Panc1 (cell line): ENCODE data around the gene UBQLN2. TPM values are rescaled to one million over a fixed set of nuclear protein-coding genes. Genes with fewer than 3 reads are reported as not detected.

Experiments used
- ATAC-seq: fragments of 200-7000 bp; cut with Tn5 transposase; 2 replicates; pipeline ENCODE4 v1.9.1; 2020; ENCODE audit warnings: mild to moderate bottlenecking, moderate library complexity
- BruUV-seq: library from RNA; stranded (reverse); fragments of 400-500 nt; replicated peaks from 2 replicates; lab custom pipeline; 2021; lab: Mats Ljungman, UMichigan
- CTCF ChIA-PET: fragments of 300-600 bp; sonication (Branson Sonifier 250); formaldehyde crosslinking; loops from one replicate; lab custom pipeline; 2022; ENCODE audit warnings: antibody characterized with exemption; lab: Charles Lee
- POLR2A ChIA-PET: fragments of 300-600 bp; sonication (Branson Sonifier 250); formaldehyde crosslinking; loops from one replicate; lab custom pipeline; 2022; ENCODE audit warnings: antibody characterized with exemption; lab: Charles Lee
- DNase-seq: peaks from one replicate; pipeline ENCODE4 v3.0.0-alpha.2; 2010; ENCODE audit warnings: low read depth, low spot score
- H3K27ac ChIP-seq: 2 replicates; pipeline ENCODE4 v1.5.1; 2011; ENCODE audit warnings: mild to moderate bottlenecking, low read length, inconsistent platforms
- H3K27me3 ChIP-seq: fragments of 200-500 bp; sonication (Bioruptor generic); 2 replicates; pipeline ENCODE4 v1.6.0; 2014; ENCODE audit warnings: low read length, inconsistent platforms; ENCODE audit not compliant: control insufficient read depth, insufficient read depth
- H3K36me3 ChIP-seq: fragments of 200-500 bp; sonication (Bioruptor generic); 2 replicates; pipeline ENCODE4 v1.5.1; 2014; ENCODE audit warnings: inconsistent platforms, mild to moderate bottlenecking, low read length, moderate library complexity; ENCODE audit not compliant: control insufficient read depth, insufficient read depth
- H3K4me1 ChIP-seq: 2 replicates; pipeline ENCODE4 v1.5.1; 2011; ENCODE audit warnings: inconsistent platforms, mild to moderate bottlenecking, low read length, moderate library complexity; ENCODE audit not compliant: control insufficient read depth, insufficient read depth
- H3K4me3 ChIP-seq, 2 experiments: 2 replicates each; pipeline ENCODE4 v1.5.1; 2011 to 2012; ENCODE audit warnings: low read depth in 2 of 2, low read length in 2 of 2, mild to moderate bottlenecking in 2 of 2, inconsistent platforms in 1 of 2, moderate library complexity in 1 of 2
- H3K9me3 ChIP-seq: fragments of 200-500 bp; sonication (Bioruptor generic); 2 replicates; pipeline ENCODE4 v1.5.1; 2014; ENCODE audit warnings: low read depth, mild to moderate bottlenecking, inconsistent platforms, low read length, moderate library complexity; ENCODE audit not compliant: control insufficient read depth, insufficient read depth
- POLR2AphosphoS5 ChIP-seq: IDR thresholded peaks from 2 replicates; pipeline ENCODE4 v1.6.1; 2012; ENCODE audit warnings: mild to moderate bottlenecking, low read depth, low read length, moderate library complexity
- SIN3A ChIP-seq: IDR thresholded peaks from 2 replicates; pipeline ENCODE4 v1.6.1; 2012; ENCODE audit warnings: low read depth, mild to moderate bottlenecking, low read length, moderate library complexity, borderline replicate concordance; ENCODE audit not compliant: insufficient read depth
- TCF7L2 ChIP-seq: IDR thresholded peaks from 2 replicates; pipeline ENCODE4 v1.6.1; 2011; ENCODE audit warnings: mild to moderate bottlenecking, low read depth, low read length, inconsistent platforms
- in situ Hi-C: cut with HindIII; loops from 2 replicates; pipeline ENCODE4 v1.10.0; 2016; ENCODE audit warnings: low sequenced_read_pairs, low pct_unique_long_range_greater_than_20kb
- intact Hi-C: fragments of 100-400 bp; cut with micrococcal nuclease; formaldehyde crosslinking; loops from one replicate; pipeline ENCODE4 v1.10.0; 2022; ENCODE audit not compliant: unreplicated experiment
- total RNA-seq: library from RNA; stranded (reverse); gene quantifications from one replicate; pipeline ENCODE4 v1.2.1, GENCODE V29; 2021; ENCODE audit not compliant: unreplicated experiment
- TF ChIP-seq, protein P1 (sequence below): fragments of 450-650 bp; IDR thresholded peaks from 2 replicates; pipeline ENCODE4 v1.5.1; 2017; ENCODE audit warnings: mild to moderate bottlenecking
- TF ChIP-seq, protein P2 (sequence below), 2 experiments: IDR thresholded peaks; 2 replicates each; pipeline ENCODE4 v1.6.1; 2011 to 2012; ENCODE audit warnings: low read depth in 2 of 2, control low read depth in 1 of 2, low read length in 1 of 2, mild to moderate bottlenecking in 1 of 2, moderate library complexity in 1 of 2; ENCODE audit not compliant: insufficient read depth in 1 of 2

UBQLN2 gene
- total RNA-seq, 1 experiment from 2014 or later: 32.0 TPM

DNA sequence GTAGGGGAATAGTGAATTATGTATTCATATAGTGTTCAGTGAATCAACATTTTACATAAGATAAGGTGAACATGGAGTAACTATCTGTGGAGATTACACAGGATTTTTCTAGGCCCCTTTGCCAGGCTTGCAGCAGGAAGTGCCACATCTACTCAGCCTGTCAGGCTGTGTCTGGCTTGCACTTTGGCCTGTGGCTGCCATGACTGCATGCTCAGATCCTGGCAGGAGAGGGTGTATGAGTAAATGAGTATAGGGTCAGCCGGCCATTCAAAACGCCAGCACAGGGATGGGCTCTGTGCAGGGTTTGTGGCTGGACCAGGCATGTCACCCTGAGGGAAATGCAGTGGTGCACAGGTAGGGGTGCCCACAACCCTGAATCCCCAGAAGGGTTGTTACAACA is 51.9 kb downstream of the UBQLN2 start:
- Histone ChIP-seq H3K4me3 (no peak overlapping the region), H3K9me3 (no peaks in the 10 kb centered on the region), H3K27me3 (no peaks in the 10 kb centered on the region), H3K36me3 (no peaks in the 10 kb centered on the region), H3K27ac (no peak overlapping the region), H3K4me1 (no peaks in the 10 kb centered on the region)
- in situ Hi-C loops (no loop called here), intact Hi-C loops (no loop called here)
- TF ChIP-seq TCF7L2: no peak
- no peak for TF ChIP-seq SIN3A
- TF ChIP-seq, protein P1, sequence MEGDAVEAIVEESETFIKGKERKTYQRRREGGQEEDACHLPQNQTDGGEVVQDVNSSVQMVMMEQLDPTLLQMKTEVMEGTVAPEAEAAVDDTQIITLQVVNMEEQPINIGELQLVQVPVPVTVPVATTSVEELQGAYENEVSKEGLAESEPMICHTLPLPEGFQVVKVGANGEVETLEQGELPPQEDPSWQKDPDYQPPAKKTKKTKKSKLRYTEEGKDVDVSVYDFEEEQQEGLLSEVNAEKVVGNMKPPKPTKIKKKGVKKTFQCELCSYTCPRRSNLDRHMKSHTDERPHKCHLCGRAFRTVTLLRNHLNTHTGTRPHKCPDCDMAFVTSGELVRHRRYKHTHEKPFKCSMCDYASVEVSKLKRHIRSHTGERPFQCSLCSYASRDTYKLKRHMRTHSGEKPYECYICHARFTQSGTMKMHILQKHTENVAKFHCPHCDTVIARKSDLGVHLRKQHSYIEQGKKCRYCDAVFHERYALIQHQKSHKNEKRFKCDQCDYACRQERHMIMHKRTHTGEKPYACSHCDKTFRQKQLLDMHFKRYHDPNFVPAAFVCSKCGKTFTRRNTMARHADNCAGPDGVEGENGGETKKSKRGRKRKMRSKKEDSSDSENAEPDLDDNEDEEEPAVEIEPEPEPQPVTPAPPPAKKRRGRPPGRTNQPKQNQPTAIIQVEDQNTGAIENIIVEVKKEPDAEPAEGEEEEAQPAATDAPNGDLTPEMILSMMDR: no peak
- TF ChIP-seq, protein P2, sequence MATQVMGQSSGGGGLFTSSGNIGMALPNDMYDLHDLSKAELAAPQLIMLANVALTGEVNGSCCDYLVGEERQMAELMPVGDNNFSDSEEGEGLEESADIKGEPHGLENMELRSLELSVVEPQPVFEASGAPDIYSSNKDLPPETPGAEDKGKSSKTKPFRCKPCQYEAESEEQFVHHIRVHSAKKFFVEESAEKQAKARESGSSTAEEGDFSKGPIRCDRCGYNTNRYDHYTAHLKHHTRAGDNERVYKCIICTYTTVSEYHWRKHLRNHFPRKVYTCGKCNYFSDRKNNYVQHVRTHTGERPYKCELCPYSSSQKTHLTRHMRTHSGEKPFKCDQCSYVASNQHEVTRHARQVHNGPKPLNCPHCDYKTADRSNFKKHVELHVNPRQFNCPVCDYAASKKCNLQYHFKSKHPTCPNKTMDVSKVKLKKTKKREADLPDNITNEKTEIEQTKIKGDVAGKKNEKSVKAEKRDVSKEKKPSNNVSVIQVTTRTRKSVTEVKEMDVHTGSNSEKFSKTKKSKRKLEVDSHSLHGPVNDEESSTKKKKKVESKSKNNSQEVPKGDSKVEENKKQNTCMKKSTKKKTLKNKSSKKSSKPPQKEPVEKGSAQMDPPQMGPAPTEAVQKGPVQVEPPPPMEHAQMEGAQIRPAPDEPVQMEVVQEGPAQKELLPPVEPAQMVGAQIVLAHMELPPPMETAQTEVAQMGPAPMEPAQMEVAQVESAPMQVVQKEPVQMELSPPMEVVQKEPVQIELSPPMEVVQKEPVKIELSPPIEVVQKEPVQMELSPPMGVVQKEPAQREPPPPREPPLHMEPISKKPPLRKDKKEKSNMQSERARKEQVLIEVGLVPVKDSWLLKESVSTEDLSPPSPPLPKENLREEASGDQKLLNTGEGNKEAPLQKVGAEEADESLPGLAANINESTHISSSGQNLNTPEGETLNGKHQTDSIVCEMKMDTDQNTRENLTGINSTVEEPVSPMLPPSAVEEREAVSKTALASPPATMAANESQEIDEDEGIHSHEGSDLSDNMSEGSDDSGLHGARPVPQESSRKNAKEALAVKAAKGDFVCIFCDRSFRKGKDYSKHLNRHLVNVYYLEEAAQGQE (IDR thresholded peaks at IDR 0.05; ENCODE audit: insufficient read depth in 1 of 2, low read depth in 2 of 2, low read length in 1 of 2): no peak
- no peak for TF ChIP-seq POLR2AphosphoS5
- BruUV-seq: no TSS peak
- DNase-seq (no peak), ATAC-seq (no peak)
- CTCF ChIA-PET: no interaction called here
- POLR2A ChIA-PET: no interaction called here

Other genes with a start within 250 kb of the UBQLN2 start
- gene NBDY, start 165.6 kb downstream of the UBQLN2 start, total RNA-seq: 52.0 TPM